ENCODE data around the gene PTPRN.
A peak's percentile ranks its signal among the peaks of the same experiment; 100 is the strongest.

- TF ChIP-seq CTCF (conservative IDR thresholded peaks at IDR 0.05; ENCODE audit: low read length) (peak; percentile 87), EZH2phosphoT487 (IDR thresholded peaks at IDR 0.05; ENCODE audit: borderline replicate concordance) (no peak)
Measured at GRCh38 chr2:219298759-219299371, 10.3 kb downstream of the PTPRN start.
